Endometrial microvascular endothelial cells (primary cell): ENCODE data around the gene ATP9B. TPM values are rescaled to one million over a fixed set of nuclear protein-coding genes. Genes with fewer than 3 reads are reported as not detected.

Experiments
- in situ Hi-C: cut with HindIII; loops from 2 replicates; pipeline ENCODE4 v1.10.0; 2017; ENCODE audit warnings: low sequenced_read_pairs, low pct_unique_long_range_greater_than_20kb; ENCODE audit errors: inconsistent ontology term
- total RNA-seq: library from RNA; depleted of rRNA; stranded (reverse); fragments of >200 nt; gene quantifications from one replicate; pipeline ENCODE4 v1.2.3, GENCODE V29; 2015; ENCODE audit errors: inconsistent ontology term

ATP9B gene
- total RNA-seq, 1 donor from 2014 or later = 9.5 TPM

DNA sequence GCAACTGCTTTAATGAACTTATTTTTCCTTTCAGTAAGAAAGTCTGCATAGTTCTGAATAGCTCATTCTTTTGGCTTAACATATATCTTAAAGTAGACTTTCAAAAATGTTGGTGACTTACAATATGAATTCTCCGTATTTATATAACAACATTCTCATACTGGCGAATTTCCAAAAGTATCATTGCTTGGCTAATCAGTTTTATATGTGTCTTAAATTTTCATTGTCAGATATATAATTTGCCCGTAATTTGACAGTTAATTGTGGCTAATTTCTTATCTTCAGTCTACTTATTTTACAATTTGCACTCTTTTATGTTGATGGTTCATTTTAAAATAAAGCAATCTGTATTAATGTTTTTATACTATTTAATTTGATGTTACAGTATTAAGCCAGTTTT is 144.9 kb downstream of the ATP9B start:
- in situ Hi-C loops = no loop called here

GRCh38 chr18:79216176-79216575 is 147.0 kb downstream of the ATP9B start:
- in situ Hi-C loops = no loop called here

DNA sequence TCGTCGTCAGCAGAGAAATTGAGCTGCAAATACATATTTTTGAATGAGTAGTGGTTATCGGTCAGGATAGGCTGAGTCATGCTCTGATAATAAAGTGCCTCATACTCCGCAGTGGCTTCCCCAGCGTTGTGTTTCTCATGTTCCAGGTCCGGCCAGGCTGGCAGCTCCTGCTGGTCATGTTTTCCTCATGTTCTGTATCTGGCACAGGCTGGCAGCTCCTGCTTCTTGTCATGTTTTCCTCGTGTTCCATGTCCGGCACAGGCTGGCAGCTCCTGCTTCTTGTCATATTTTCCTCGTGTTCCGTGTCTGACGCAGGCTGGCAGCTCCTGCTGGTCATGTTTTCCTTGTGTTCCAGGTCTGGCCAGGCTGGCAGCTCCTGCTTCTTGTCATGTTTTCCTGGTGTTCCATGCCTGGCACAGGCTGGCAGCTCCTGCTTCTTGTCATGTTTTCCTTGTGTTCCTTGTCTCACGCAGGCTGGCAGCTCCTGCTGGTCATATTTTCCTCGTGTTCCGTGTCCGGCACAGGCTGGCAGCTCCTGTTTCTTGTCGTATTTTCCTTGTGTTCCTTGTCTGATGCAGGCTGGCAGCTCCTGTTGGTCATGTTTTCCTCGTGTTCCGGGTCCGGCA is 148.9 kb downstream of the ATP9B start:
- in situ Hi-C loops = no loop called here

DNA sequence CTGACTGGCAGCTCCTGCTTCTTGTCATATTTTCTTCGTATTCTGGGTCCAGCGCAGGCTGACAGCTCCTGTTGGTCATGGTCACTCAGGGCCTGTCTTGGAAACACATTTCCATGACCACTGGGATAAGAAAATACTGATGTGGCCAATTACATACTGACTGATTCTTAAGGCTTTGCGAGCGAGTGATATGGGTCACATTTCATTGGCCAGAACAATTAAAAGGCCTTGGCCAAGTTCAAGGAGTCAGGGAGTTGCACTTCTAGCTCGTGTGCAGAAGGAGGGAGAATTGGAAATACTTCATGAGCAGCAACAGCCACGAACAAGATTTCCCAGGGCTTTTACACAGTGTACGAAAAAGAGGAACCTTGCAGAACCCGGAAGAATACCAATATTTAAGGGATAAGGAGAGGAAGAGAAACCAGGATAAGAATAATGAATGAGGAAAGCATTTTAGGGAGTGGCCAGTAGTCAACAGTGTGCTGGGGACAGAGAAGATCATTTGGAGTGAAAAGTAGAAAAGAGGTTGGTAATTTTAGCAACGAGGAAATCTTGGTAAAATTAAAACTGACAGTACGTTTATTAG is 149.5 kb downstream of the ATP9B start:
- in situ Hi-C loops = no loop called here

GRCh38 chr18:79221136-79221535 is 151.9 kb downstream of the ATP9B start:
- in situ Hi-C loops = no loop called here

DNA sequence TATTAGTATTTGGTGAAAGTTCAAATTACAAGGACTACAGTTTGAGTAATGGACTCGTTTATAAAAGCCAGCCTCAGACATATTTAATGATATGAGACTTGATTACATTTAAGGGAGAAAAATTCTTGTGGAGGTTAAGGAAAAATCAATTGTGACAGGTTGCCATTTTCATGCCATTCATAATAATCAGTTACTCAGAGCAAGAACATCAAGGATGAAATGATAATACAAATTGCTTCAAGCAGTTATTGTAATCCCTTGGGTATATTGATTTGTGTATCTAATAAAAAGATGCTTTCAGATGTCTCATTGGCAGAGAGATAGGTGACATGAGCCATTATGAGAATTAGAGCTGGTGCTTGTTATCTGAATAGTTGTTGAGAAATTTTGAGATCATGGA is 153.6 kb downstream of the ATP9B start:
- in situ Hi-C loops = no loop called here

GRCh38 chr18:79223431-79223830 is 154.2 kb downstream of the ATP9B start:
- in situ Hi-C loops = no loop called here

DNA sequence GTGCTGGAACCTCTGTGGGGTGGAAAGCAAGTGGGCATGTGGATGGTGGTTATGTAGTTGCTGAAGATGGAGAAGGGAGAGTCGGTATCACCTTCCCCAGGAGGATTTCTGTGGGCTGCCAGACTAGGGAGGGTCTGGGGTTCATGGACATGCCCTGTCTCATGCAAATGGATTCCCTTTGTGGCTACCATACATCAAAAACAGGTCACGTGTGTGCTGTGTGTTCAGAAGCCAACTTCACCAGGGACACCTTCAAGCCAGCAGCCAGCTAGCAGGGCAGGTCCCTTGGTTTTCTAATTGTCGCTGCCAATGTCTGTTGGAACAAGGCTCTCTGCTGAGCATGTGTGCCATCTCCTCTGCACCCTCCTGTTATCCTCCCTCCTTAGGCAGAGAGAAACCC is 155.2 kb downstream of the ATP9B start:
- in situ Hi-C loops = no loop called here

GRCh38 chr18:79227621-79228020 is 158.4 kb downstream of the ATP9B start:
- in situ Hi-C loops = no loop called here

GRCh38 chr18:79229431-79229830 is 160.2 kb downstream of the ATP9B start:
- in situ Hi-C loops = no loop called here

DNA sequence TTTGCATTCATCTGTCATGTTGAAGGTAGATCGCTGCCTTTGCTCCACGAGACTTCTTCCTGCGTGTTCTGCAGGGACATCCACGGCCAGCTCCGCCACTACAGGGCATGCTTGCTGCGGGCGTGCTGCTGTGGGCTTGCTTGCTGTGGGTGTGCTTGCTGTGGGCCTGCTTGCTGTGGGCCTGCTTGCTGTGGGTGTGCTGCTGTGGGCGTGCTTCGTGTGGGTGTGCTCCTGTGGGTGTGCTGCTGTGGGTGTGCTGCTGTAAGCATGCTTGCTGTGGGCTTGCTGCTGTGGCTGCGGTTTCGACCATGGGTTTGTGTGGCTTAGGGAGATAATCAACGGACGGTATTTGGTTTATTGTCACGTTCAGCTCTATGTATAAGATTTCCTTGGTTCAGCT is 165.2 kb downstream of the ATP9B start:
- in situ Hi-C loops = no loop called here

- in situ Hi-C loops = no loop called here
These were observed 170.4 kb downstream of the ATP9B start for GRCh38 chr18:79239631-79240030.

DNA sequence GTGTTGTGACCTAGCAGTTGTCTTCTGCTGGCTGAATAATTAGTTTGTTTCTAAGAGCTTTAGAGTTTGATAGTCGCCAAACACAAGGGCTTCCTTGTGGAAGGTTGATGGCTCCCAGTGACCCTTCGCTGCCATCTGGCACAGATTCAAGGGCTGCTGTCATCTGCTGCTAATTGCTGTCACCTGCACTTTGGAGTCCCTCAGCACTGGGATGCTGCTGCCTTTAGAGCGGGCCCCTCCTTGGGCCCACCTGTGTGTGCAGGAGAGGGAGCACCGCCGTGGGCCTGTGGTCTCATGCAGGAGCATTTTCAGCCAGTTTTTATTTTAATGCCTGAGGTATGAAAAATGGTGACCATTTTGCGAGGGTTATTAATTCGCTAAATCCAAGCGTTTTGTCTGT is 172.6 kb downstream of the ATP9B start:
- in situ Hi-C loops = no loop called here

DNA sequence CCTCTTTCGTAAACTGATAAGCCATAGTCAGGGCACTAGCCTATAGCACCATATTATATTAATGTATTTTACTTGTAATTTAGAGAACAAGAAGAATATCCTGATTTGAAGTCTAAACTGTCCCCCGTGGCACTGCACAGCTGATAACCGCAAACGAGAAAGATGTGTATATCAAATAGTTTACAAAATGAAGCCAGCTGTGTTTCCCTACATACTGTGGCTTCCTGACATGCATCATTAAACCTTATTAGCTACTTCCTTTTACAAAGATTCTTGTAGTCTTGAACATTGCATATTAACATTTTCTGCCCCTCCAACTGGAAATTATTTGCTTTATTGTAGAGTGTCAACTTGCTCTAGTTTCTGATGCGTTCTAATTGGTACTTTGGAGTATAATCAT is 173.1 kb downstream of the ATP9B start:
- in situ Hi-C loops = no loop called here

- in situ Hi-C loops = no loop called here
These were observed 176.4 kb downstream of the ATP9B start for GRCh38 chr18:79245517-79246001.

DNA sequence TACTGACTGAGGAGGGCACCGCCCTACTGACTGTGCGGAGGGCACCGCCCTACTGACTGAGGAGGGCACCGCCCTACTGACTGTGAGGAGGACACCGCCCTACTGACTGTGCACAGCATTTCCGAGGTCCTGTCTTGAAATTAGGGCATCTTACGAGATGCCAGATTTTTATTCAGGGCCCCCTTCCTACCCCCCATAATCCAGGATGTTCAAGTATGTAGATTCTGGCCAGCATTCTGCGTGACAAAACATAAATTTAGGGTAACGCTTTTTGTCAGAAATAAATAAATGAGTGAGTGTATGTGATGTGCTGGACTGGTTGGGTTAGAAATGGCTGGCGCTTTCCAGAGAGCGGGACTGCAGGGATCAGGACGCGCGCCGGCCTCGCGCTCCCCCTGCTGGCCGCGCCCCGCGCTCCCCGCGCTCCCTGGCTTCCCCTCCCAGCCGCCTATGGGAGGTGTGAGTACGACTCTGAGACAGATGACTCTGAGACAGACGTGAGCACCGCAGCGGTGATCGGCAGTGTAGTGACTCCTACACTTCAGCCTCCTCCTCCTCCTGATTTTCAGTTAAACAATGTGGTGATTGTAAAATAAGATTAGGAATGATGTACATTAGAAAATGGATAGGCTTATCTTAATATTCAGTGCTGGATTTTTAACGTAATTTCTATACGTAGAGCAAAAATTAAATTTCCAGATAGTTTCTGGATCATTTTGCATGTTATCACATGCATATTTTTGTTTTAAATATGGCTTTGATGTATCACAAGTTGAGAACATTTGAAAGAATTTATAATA is 177.3 kb downstream of the ATP9B start:
- in situ Hi-C loops = no loop called here

DNA sequence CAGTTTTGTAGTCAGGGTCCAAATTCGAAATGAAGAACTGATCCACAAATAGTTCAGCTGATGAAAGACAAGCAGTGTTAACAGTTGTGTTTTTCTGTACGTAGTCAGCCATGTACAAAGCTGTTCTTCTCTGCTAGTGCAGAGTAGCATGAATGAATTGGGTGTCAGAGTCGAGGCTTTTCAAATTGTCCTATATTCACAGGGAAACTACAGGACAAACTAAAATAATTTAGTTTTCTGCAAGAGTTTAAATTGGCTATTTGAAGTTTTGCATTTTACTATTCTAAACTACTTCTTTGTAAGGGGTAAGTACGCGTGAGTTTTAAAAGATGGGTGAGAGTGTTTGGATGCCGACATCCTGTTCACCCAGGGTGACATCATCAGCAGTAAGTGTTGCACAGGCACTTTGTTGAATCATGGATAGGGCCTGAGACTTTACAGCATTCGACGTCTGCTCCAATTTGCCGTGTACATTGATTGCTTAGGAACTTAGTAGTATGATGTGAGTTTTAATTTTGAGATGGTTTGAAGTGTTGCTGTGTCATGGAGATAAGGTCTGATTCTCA is 179.4 kb downstream of the ATP9B start:
- in situ Hi-C loops = no loop called here

DNA sequence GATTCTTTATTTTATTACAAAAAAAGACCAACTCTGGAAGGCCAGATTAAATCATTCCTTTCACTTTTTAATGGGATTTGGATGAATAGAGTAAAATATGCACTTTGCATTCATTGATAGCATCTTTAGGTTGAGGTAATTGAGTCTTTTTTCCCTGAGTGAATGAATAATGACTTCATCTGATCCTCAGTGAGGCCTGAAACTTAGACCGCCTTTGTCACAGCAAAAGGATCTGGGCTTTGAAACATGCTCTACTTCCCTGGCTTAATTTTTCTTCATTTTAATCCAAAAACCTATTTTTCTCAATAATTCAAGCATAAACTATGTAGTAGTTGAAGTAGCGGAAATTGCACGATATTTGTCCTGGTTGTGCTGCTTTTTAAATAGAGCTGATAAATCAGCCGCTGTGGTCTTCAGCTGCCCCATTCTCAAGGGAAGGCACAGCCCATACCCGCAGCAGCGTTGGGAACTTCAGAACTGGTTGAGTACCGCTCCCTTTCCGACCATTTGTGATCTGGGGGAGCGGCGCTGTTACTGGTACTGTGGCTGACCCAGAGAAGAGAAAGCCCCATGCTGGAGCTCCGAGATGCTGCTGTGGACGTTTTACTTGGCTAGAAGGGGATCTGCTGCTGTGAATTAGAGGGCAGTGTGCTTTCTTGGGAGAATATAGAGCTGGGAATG is 181.2 kb downstream of the ATP9B start:
- in situ Hi-C loops = no loop called here

- in situ Hi-C loops = no loop called here
These were observed 181.8 kb downstream of the ATP9B start for GRCh38 chr18:79251021-79251420.
